K562 (cell line): ENCODE data around the gene PCMTD2. TPM values are rescaled to one million over a fixed set of nuclear protein-coding genes. Genes with fewer than 3 reads are reported as not detected.

Experiments
- ATAC-seq: fragments of 200-7000 bp; cut with Tn5 transposase; 3 replicates; pipeline ENCODE4 v1.9.1; 2020; ENCODE audit warnings: moderate library complexity
- BruUV-seq: library from RNA; stranded (reverse); fragments of 400-500 nt; replicated peaks from 2 replicates; lab custom pipeline; 2021; lab: Mats Ljungman, UMichigan
- CTCF ChIA-PET: fragments of 300-600 bp; formaldehyde crosslinking; extraction: SDS; loops from one replicate; lab custom pipeline; 2021; ENCODE audit warnings: low intra/inter-chr PET ratio; lab: Yijun Ruan, JAX
- POLR2A ChIA-PET: fragments of 300-600, 350-650 bp; sonication (Branson Sonifier 250); formaldehyde crosslinking; extraction: SDS; loops from one replicate; lab custom pipeline; 2021; ENCODE audit warnings: antibody characterized with exemption, inconsistent platforms; lab: Yijun Ruan, JAX
- DNase-seq, 4 experiments: peaks; one replicate each; pipeline versions ENCODE4 v3.0.0 to v3.0.0-alpha.2; 2011 to 2018; ENCODE audit warnings: low spot score in 3 of 4, mixed read lengths in 3 of 4; ENCODE audit errors: extremely low read depth in 1 of 4
- FAIRE-seq: peaks from 2 replicates; lab custom pipeline; 2011; peaks lifted over from hg19 to GRCh38; lab: Jason Lieb, UNC
- H2AFZ ChIP-seq: 2 replicates; pipeline ENCODE4 v1.6.0; 2011; ENCODE audit warnings: low read depth, low read length, control low read depth, inconsistent platforms
- H3K27ac ChIP-seq: fragments of 200-600 bp; 3 replicates; pipeline ENCODE4 v1.8.0; 2011; ENCODE audit warnings: low read depth, mild to moderate bottlenecking, control low read depth, inconsistent platforms, low read length, moderate library complexity, mixed read lengths; ENCODE audit errors: extremely low read depth
- H3K27me3 ChIP-seq, 2 experiments: fragments of 300-600 bp in 1 of 2; 2 replicates in 1 of 2; 3 replicates in 1 of 2; pipeline versions ENCODE4 v1.6.0 to v1.8.0; 2011; ENCODE audit warnings: inconsistent platforms in 2 of 2, low read length in 2 of 2, mild to moderate bottlenecking in 1 of 2, mixed read lengths in 1 of 2, moderate library complexity in 1 of 2; ENCODE audit not compliant: control insufficient read depth in 2 of 2, insufficient read depth in 2 of 2
- H3K36me3 ChIP-seq: fragments of 300-600 bp; 3 replicates; pipeline ENCODE4 v1.8.0; 2011; ENCODE audit warnings: mild to moderate bottlenecking, low read length, inconsistent platforms; ENCODE audit not compliant: control insufficient read depth, insufficient read depth
- H3K4me1 ChIP-seq, 2 experiments: fragments of 200-600 bp in 1 of 2; replicated peaks in 1 of 2; 2 replicates in 1 of 2; 3 replicates in 1 of 2; pipeline versions ENCODE4 v1.5.1 to v1.8.0; 2011; ENCODE audit warnings: inconsistent platforms in 2 of 2, low read length in 2 of 2, mild to moderate bottlenecking in 1 of 2, mixed read lengths in 1 of 2, moderate library complexity in 1 of 2; ENCODE audit not compliant: control insufficient read depth in 2 of 2, insufficient read depth in 2 of 2
- H3K4me2 ChIP-seq: 2 replicates; pipeline ENCODE4 v1.6.1; 2011; ENCODE audit warnings: low read length, control low read depth, inconsistent platforms, mixed read lengths; ENCODE audit not compliant: insufficient read depth
- H3K4me3 ChIP-seq: fragments of 200-600 bp; sonication (generic), shearing (Covaris generic); 2 replicates; pipeline ENCODE4 v1.5.1; 2016; ENCODE audit warnings: control low read depth, inconsistent platforms
- H3K79me2 ChIP-seq: fragments of 200-600 bp; 3 replicates; pipeline ENCODE4 v1.8.0; 2011; ENCODE audit warnings: low read length, inconsistent platforms; ENCODE audit not compliant: control insufficient read depth, insufficient read depth
- H3K9ac ChIP-seq, 2 experiments: 2 replicates each; pipeline versions ENCODE4 v1.6.0 to v1.6.1; 2011; ENCODE audit warnings: low read depth in 2 of 2, low read length in 2 of 2, control low read depth in 1 of 2, inconsistent platforms in 1 of 2, mild to moderate bottlenecking in 1 of 2, mixed read lengths in 1 of 2; ENCODE audit not compliant: insufficient read depth in 1 of 2
- H3K9me1 ChIP-seq: one replicate; pipeline ENCODE4 v1.6.0; 2011; ENCODE audit warnings: inconsistent platforms, mild to moderate bottlenecking, low read length, moderate library complexity; ENCODE audit not compliant: control insufficient read depth, insufficient read depth
- H3K9me3 ChIP-seq: replicated peaks from 2 replicates; pipeline ENCODE4 v1.5.1; 2011; ENCODE audit warnings: low read depth, low read length, inconsistent platforms; ENCODE audit not compliant: control insufficient read depth, insufficient read depth
- H4K20me1 ChIP-seq: replicated peaks from 2 replicates; pipeline ENCODE4 v1.6.1; 2011; ENCODE audit warnings: low read length, inconsistent platforms, mixed read lengths; ENCODE audit not compliant: control insufficient read depth, insufficient read depth
- ATF3 ChIP-seq, 2 experiments: fragments of 450-650 bp in 1 of 2; sonication (generic) in 1 of 2; formaldehyde crosslinking in 1 of 2; IDR thresholded peaks in 1 of 2; conservative IDR thresholded peaks in 1 of 2; 2 replicates each; pipeline versions ENCODE4 v1.6.1 to v1.8.1; 2016 to 2023; ENCODE audit warnings: mild to moderate bottlenecking in 2 of 2, moderate library complexity in 2 of 2, inconsistent platforms in 1 of 2, missing genetic modification reagents in 1 of 2
- ATF7 ChIP-seq: fragments of 450-650 bp; IDR thresholded peaks from 2 replicates; pipeline ENCODE4 v1.7.1; 2014; ENCODE audit warnings: mild to moderate bottlenecking, moderate library complexity
- CEBPG ChIP-seq, 3 experiments: fragments of 200-800 bp in 1 of 3; sonication (Bioruptor generic) in 1 of 3; sonication (generic) in 1 of 3; formaldehyde crosslinking in 1 of 3; IDR thresholded peaks in 2 of 3; conservative IDR thresholded peaks in 1 of 3; 2 replicates each; pipeline versions ENCODE4 v1.6.1 to v1.8.0; 2016 to 2022; ENCODE audit warnings: missing compliant biosample characterization in 2 of 3, missing genetic modification characterization in 2 of 3, mild to moderate bottlenecking in 1 of 3, missing genetic modification reagents in 1 of 3
- JUND ChIP-seq, 2 experiments: IDR thresholded peaks; 2 replicates in 1 of 2; 3 replicates in 1 of 2; pipeline ENCODE4 v1.6.1; 2011; ENCODE audit warnings: borderline replicate concordance in 2 of 2, low read depth in 2 of 2, low read length in 2 of 2, improper control_type of control experiment in 1 of 2, missing biosample characterization in 1 of 2, missing genetic modification characterization in 1 of 2, missing genetic modification reagents in 1 of 2
- MAZ ChIP-seq, 2 experiments: fragments of 450-650 bp in 1 of 2; sonication (generic) in 1 of 2; formaldehyde crosslinking; IDR thresholded peaks in 1 of 2; conservative IDR thresholded peaks in 1 of 2; 2 replicates each; pipeline versions ENCODE4 v1.4.0 to v1.5.0; 2020; ENCODE audit warnings: mild to moderate bottlenecking in 1 of 2, missing genetic modification reagents in 1 of 2
- SPI1 ChIP-seq: IDR thresholded peaks from 2 replicates; pipeline ENCODE4 v1.6.1; 2011; ENCODE audit warnings: low read depth, low read length, control low read depth, borderline replicate concordance
- WGBS: fragments of 100-300 bp; shearing (Covaris generic); methylation state at CpG from one replicate; pipeline ENCODE4 v1.1.6; 2016; ENCODE audit warnings: low coverage, mixed read lengths; ENCODE audit not compliant: insufficient coverage; ENCODE audit errors: missing lambda C conversion rate; 5-methylcytosine and 5-hydroxymethylcytosine counted together
- in situ Hi-C: fragments of 300-500 bp; cut with MboI; formaldehyde crosslinking; loops from 4 replicates; pipeline ENCODE4 v1.15.0; 2018; ENCODE audit warnings: inconsistent platforms, mixed read lengths
- intact Hi-C: fragments of 100-400 bp; cut with micrococcal nuclease; formaldehyde crosslinking; loops from 2 replicates; pipeline ENCODE4 v1.14.2; 2022
- polyA plus RNA-seq, 8 experiments: library from polyadenylated mRNA; depleted of rRNA in 4 of 8; stranded (reverse) in 5 of 8; unstranded in 3 of 8; fragments of >200 nt; fragmentation: Nextera tagmentation in 2 of 8; fragmentation: Illumina TruSeq in 1 of 8; extraction: Ambion mirVana in 2 of 8; extraction: Trizol in 1 of 8; gene quantifications; 2 replicates each; pipeline versions ENCODE4 v1.2.1 to v1.2.3, GENCODE V29; 2011 to 2014; ENCODE audit warnings: inconsistent platforms in 1 of 8, missing spikeins in 1 of 8
- total RNA-seq, 7 experiments: library from RNA; depleted of rRNA in 6 of 7; stranded (reverse); fragments of >200 nt in 6 of 7; fragmentation: Illumina TruSeq in 2 of 7; extraction: Trizol in 2 of 7; gene quantifications; 2 replicates each; pipeline versions ENCODE4 v1.2.1 to v1.2.3, GENCODE V29; 2011 to 2021; ENCODE audit warnings: low replicate concordance in 1 of 7

Gene PCMTD2
- total and polyA plus RNA-seq, 9 of the 15 experiments (the other 6 are each of a cell fraction or from before 2014, with no cell fraction given): 11.3 to 49.3 (median 28.4) TPM

DNA sequence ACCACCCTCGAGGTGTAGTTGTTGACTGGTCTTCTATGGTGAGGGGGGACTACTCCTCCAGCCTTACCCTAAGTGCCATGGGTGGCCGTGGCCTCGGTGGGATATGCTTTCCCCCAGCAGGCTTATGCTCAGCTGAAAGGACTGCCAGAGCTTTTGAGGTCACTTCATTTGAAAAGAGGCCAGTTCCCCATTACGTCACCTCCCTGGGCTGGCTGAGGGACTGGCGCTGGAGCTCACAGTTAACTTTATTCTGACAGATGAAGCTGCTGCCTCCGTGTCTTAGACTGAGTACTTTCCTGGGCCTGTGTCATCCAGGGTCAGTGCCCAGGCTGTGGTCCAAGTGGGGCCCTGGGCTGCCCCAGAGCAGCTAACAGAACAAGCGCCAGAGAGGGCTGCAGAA is 42.8 kb upstream of the PCMTD2 start:
- H3K79me2 ChIP-seq: no peaks in the 10 kb centered on the region
- H3K9me1 ChIP-seq: no peaks in the 10 kb centered on the region
- H2AFZ ChIP-seq: no peak overlapping the region
- DNase-seq (peak in 1 of 4 experiments; percentile 28), FAIRE-seq (no peak), ATAC-seq (peak; percentile 34)
- no peak for TF ChIP-seq JUND (IDR thresholded peaks at IDR 0.05; ENCODE audit: borderline replicate concordance, low read depth, low read length)
- peak; percentile 55; the same call in 1 of the 3 replicates for TF ChIP-seq JUND (tag; IDR thresholded peaks at IDR 0.05; ENCODE audit: borderline replicate concordance, low read depth, low read length)
- TF ChIP-seq SPI1: peak; percentile 33; the same call in 1 of the 2 replicates
- peak; percentile 93 for TF ChIP-seq ATF7
- peak; percentile 76 for TF ChIP-seq ATF3 (IDR thresholded peaks at IDR 0.05)
- no peak for TF ChIP-seq ATF3 (CRISPR knock-in tag; conservative IDR thresholded peaks at IDR 0.05)
- TF ChIP-seq MAZ (CRISPR knock-in tag; conservative IDR thresholded peaks at IDR 0.05 in 1 of 2, IDR thresholded peaks at IDR 0.05 in 1 of 2): no peak
- 0 out of 2 replicates have a peak, but pooled peaks have one; percentile 18 for TF ChIP-seq CEBPG (CRISPR knock-in tag; IDR thresholded peaks at IDR 0.05)
- no peak for TF ChIP-seq CEBPG (tag; conservative IDR thresholded peaks at IDR 0.05 in 1 of 2, IDR thresholded peaks at IDR 0.05 in 1 of 2)
- in situ Hi-C loops: no loop called here
- intact Hi-C loops: no loop called here
- H3K27ac ChIP-seq: no peak overlapping the region
- ChIA-PET CTCF (no interaction called here), POLR2A (interaction anchor here (0.6 to 1.3 kb wide), 4 partner anchors 8 to 1266 kb away, joined by 3 to 5 read pairs (median 4); no protein-coding TSS in a partner anchor)
- peaks cover 20% of the 10 kb centered on the region for H4K20me1 ChIP-seq
- WGBS: 15% methylated on average over 6 of the region's 7 CpGs
- peaks cover 9 to 32% of the 10 kb centered on the region in 2 experiments; a peak in 4 of 5 replicates for H3K4me1 ChIP-seq
- no peak overlapping the region for H3K4me2 ChIP-seq
- BruUV-seq: no TSS peak
- no peak overlapping the region for H3K4me3 ChIP-seq
- no peaks in the 10 kb centered on the region for H3K9me3 ChIP-seq
- H3K27me3 ChIP-seq: peaks cover 43 to 74% of the 10 kb centered on the region in 2 experiments
- no peak overlapping the region for H3K9ac ChIP-seq
- H3K36me3 ChIP-seq: no peaks in the 10 kb centered on the region
